Colonic mucosa (tissue), 4 donors: ENCODE data around the gene TTC27. TPM values are rescaled to one million over a fixed set of nuclear protein-coding genes. Genes with fewer than 3 reads are reported as not detected.

Experiments
- DNase-seq: peaks from one replicate; pipeline ENCODE4 v3.0.0-alpha.2; 2020
- H3K27ac ChIP-seq: fragments of 200-600 bp; one replicate; pipeline ENCODE4 v1.8.0; 2021
- H3K27me3 ChIP-seq: fragments of 200-600 bp; one replicate; pipeline ENCODE4 v1.8.0; 2021
- H3K36me3 ChIP-seq: fragments of 200-600 bp; one replicate; pipeline ENCODE4 v1.8.0; 2021
- H3K4me1 ChIP-seq: fragments of 200-600 bp; one replicate; pipeline ENCODE4 v1.8.0; 2021; ENCODE audit warnings: mild to moderate bottlenecking
- H3K4me3 ChIP-seq: fragments of 200-600 bp; one replicate; pipeline ENCODE4 v1.8.0; 2021
- H3K9ac ChIP-seq, 2 donors: one replicate each; pipeline ENCODE4 v1.7.0; 2013; ENCODE audit warnings: control low read depth in 2 of 2, low read depth in 2 of 2, low read length in 2 of 2
- H3K9me3 ChIP-seq: fragments of 200-600 bp; one replicate; pipeline ENCODE4 v1.8.0; 2021
- intact Hi-C: fragments of 100-400 bp; cut with DNase I; formaldehyde crosslinking; loops from one replicate; pipeline ENCODE4 v1.14.1; 2022
- total RNA-seq, 2 donors: library from RNA; stranded (reverse); fragmentation: NEBNext Ultra II Directional in 1 of 2; extraction: Animal tissue kit (Norgen Biotek cat#: 25700) in 1 of 2; gene quantifications; one replicate each; pipeline ENCODE4 v1.2.1, GENCODE V29; 2021
- TF ChIP-seq, protein P1 (sequence below): fragments of 200-600 bp; IDR thresholded peaks from one replicate; pipeline ENCODE4 v1.8.0; 2022; ENCODE audit warnings: antibody characterized with exemption, mild to moderate bottlenecking
- donor health status: healthy.
- donor health status: DM: no; HTN: no; CAD: no.
- donor health status: DM: no; HTN: no; CAD: no.

TTC27 gene
- total RNA-seq, 2 donors from 2014 or later = 10.0 to 15.5 TPM

GRCh38 chr2:32780961-32781360, 153.1 kb downstream of the TTC27 start:
- no peaks in the 10 kb centered on the region for H3K9me3 ChIP-seq
- intact Hi-C loops = no loop called here
- H3K27ac ChIP-seq = no peak overlapping the region

GRCh38 chr2:32783469-32783868, 155.6 kb downstream of the TTC27 start:
- H3K36me3 ChIP-seq = no peaks in the 10 kb centered on the region
- H3K4me1 ChIP-seq = no peaks in the 10 kb centered on the region
- no peak overlapping the region for H3K4me3 ChIP-seq
- no peaks in the 10 kb centered on the region for H3K9me3 ChIP-seq
- H3K9ac ChIP-seq = no peak overlapping the region
- intact Hi-C loops = no loop called here
- H3K27ac ChIP-seq = no peak overlapping the region
- no peak for DNase-seq
- no peaks in the 10 kb centered on the region for H3K27me3 ChIP-seq
- TF ChIP-seq, protein P1, sequence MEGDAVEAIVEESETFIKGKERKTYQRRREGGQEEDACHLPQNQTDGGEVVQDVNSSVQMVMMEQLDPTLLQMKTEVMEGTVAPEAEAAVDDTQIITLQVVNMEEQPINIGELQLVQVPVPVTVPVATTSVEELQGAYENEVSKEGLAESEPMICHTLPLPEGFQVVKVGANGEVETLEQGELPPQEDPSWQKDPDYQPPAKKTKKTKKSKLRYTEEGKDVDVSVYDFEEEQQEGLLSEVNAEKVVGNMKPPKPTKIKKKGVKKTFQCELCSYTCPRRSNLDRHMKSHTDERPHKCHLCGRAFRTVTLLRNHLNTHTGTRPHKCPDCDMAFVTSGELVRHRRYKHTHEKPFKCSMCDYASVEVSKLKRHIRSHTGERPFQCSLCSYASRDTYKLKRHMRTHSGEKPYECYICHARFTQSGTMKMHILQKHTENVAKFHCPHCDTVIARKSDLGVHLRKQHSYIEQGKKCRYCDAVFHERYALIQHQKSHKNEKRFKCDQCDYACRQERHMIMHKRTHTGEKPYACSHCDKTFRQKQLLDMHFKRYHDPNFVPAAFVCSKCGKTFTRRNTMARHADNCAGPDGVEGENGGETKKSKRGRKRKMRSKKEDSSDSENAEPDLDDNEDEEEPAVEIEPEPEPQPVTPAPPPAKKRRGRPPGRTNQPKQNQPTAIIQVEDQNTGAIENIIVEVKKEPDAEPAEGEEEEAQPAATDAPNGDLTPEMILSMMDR = no peak

More at GRCh38 chr2:32780961-32781360, 153.1 kb downstream of the TTC27 start:
- H3K4me3 ChIP-seq = no peak overlapping the region
- no peak for DNase-seq
- no peaks in the 10 kb centered on the region for H3K27me3 ChIP-seq
- H3K4me1 ChIP-seq = no peaks in the 10 kb centered on the region
- no peak overlapping the region for H3K9ac ChIP-seq
- no peaks in the 10 kb centered on the region for H3K36me3 ChIP-seq
- TF ChIP-seq, protein P1 = no peak

DNA sequence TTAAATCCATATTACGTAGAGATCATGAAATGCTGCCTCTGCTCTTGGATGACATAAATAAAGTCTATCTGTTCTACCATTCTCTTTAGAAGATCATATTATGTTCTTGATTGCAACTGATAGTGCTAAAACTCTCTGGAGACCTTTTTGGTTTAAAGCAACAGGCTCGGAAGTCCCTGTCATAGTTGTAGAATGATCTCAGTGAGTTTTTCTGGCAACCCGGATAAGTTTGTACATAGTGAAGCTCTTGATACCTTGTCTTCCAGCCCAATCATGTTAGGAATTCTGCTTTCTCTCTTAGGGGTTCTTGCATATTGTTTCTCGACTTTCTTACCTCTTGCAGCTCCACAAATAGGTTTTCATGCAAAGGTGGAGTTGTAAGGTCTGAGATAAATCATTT, 156.1 kb downstream of the TTC27 start:
- no peak for DNase-seq
- Histone ChIP-seq H3K36me3 (no peaks in the 10 kb centered on the region), H3K9me3 (no peaks in the 10 kb centered on the region), H3K9ac (no peak overlapping the region), H3K4me1 (no peaks in the 10 kb centered on the region), H3K4me3 (no peak overlapping the region), H3K27ac (no peak overlapping the region), H3K27me3 (no peaks in the 10 kb centered on the region)
- intact Hi-C loops = no loop called here
- TF ChIP-seq, protein P1 = no peak

DNA sequence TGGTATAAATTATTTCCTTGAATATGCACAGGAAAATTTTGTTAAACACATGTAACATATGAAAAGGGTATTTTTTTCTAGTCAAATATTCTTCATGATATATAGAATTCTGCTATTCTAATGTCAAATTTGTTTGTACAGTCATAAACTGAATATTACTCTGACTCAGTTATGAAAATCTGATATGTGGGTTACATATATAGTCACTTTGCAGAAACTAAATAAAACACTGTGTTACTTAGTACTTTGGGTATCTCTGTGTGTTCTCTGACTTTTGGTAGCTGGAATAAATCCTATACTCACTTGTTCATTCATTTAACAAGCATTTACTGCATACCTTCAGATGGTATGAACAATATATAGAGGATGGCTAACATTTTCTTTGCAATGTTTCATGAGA, 159.4 kb downstream of the TTC27 start:
- H3K9me3 ChIP-seq = no peaks in the 10 kb centered on the region
- H3K36me3 ChIP-seq = no peaks in the 10 kb centered on the region
- no peak overlapping the region for H3K4me3 ChIP-seq
- intact Hi-C loops = no loop called here
- H3K4me1 ChIP-seq = no peaks in the 10 kb centered on the region
- H3K9ac ChIP-seq = no peak overlapping the region
- H3K27me3 ChIP-seq = no peaks in the 10 kb centered on the region
- TF ChIP-seq, protein P1 = no peak
- H3K27ac ChIP-seq = no peak overlapping the region
- no peak for DNase-seq

DNA sequence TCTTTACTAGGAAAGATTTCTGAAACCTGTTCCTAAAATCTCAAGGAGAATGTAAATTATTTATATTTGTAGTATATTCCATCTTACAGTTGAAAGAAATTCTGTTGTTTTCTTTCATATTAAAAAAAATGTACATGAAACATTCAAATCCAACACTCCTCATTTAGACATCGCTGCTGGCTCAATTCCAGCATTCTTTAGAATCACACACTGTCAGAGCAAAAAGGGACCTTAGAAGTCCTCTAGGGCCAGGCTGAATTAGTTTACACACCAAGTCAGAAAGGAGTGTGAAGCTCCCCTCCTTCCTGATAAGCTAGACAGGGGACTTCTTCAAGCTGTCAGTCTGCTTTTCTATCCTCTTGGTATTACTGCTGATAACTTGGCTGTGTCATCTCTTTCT, 160.3 kb downstream of the TTC27 start:
- no peaks in the 10 kb centered on the region for H3K4me1 ChIP-seq
- DNase-seq = no peak
- no peak overlapping the region for H3K4me3 ChIP-seq
- no peaks in the 10 kb centered on the region for H3K9me3 ChIP-seq
- H3K36me3 ChIP-seq = no peaks in the 10 kb centered on the region
- no peak overlapping the region for H3K27ac ChIP-seq
- H3K9ac ChIP-seq = no peak overlapping the region
- intact Hi-C loops = no loop called here
- H3K27me3 ChIP-seq = no peaks in the 10 kb centered on the region
- TF ChIP-seq, protein P1 = no peak

GRCh38 chr2:32792416-32792815, 164.6 kb downstream of the TTC27 start:
- H3K36me3 ChIP-seq = no peaks in the 10 kb centered on the region
- no peak for DNase-seq
- intact Hi-C loops = no loop called here
- TF ChIP-seq, protein P1 = no peak
- no peaks in the 10 kb centered on the region for H3K9me3 ChIP-seq
- H3K4me1 ChIP-seq = no peaks in the 10 kb centered on the region
- H3K9ac ChIP-seq = no peak overlapping the region
- H3K27ac ChIP-seq = no peak overlapping the region
- no peak overlapping the region for H3K4me3 ChIP-seq
- H3K27me3 ChIP-seq = no peaks in the 10 kb centered on the region
